Dedifferentiated amniotic fluid mesenchymal stem cell (primary cell): ENCODE data around the gene PDAP1.
A peak's percentile ranks its signal among the peaks of the same experiment; 100 is the strongest.

Experiments used
- DNase-seq: peaks from one replicate; pipeline ENCODE4 v3.0.0-alpha.2; 2016; ENCODE audit errors: extremely low spot score

Gene PDAP1

GRCh38 chr7:99424932-99425730 is 16.7 kb upstream of the PDAP1 start:
- no peak for DNase-seq

DNA sequence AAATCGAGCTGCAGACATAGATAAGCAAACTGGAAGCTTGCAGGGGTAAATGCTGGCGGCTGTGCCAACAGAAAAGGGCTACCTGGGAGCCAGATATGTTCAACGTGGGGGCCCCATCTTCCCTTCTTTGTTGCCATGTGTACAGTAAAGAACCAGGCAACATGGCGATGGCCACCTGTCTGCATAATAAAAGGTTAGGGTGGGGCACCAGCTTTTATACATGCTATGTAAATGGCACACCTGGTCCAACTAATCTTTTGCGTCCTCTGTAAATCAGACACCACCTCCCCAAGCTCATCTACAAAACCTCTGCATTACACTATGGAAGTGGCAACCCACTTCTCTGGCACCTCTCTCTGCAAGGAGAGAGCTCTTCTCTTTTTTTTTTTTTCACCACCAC is 14.2 kb upstream of the PDAP1 start:
- DNase-seq, result no peak

DNA sequence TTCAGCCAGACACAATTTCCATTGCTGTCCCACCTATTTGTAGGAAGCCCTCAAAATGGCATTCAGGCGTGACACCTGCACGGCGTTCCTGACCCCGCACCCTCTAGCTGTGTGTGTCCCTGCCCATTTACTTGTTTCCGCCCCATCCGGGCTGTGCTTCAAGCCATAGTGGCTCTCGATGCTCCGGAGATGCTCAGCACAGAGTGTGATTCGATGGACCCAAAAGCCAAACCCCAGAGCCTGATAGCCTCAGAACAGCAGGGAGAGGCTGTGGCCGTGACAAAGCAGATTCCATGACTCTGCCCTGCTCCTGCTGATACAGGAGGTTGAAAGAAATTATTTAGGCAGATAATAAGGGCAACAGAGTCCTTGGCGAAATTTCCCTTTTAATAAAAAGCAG is 13.8 kb upstream of the PDAP1 start:
- DNase-seq, result no peak

- no peak for DNase-seq
Observed at GRCh38 chr7:99420986-99421385, 12.6 kb upstream of the PDAP1 start.

DNA sequence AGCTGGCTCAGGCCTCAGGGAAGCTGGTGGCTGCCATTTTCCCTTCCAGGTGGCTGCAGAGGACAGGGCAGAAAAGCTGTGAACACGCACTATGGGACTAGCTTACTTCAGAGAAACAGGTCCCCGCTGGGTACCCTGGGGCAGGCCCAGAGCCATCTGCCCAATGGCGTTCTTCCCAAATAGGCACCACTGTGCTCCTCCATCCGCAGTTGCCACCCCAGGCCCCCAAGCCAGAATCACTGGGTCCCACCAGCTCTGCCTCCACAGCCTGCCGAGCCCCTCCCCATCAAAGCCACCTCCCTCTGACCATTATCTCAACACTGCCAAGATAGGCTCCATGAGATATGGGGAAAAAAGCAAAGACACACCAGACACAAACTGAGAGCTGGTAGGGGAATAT is 11.8 kb upstream of the PDAP1 start:
- no peak for DNase-seq

DNA sequence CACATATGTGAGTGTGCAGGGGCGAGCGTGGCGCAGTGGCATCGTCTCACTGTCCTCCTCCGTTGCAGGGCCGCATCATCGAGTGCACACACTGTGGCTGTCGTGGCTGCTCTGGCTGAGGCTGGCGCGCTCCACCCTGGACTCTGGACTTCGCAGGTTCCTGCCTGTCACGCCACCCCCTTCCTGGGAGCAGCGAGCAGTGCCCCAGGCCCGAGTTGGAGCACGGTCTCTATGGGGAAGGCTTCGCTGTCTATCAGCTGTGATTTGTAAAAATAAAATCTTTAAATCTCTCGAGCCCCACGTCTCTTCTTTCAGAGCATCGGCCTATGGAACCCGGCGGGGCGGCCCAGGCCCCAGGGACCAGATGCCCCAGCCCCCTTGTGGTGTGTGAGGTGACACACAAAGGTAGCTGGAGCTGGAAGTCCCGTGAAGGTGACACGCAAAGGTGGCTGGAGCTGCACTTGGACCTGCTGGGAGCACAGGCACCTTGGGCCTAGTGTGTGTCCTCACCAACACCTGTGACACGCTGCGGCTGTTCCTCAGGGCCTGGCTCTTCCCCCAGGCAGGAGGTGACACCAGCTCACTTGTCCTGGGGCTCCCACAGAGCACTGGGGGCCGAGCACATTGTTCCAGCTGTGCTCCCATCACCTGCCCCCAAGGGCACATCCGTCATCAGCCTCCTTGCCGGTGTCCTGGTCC is 11.1 kb upstream of the PDAP1 start:
- no peak for DNase-seq

DNA sequence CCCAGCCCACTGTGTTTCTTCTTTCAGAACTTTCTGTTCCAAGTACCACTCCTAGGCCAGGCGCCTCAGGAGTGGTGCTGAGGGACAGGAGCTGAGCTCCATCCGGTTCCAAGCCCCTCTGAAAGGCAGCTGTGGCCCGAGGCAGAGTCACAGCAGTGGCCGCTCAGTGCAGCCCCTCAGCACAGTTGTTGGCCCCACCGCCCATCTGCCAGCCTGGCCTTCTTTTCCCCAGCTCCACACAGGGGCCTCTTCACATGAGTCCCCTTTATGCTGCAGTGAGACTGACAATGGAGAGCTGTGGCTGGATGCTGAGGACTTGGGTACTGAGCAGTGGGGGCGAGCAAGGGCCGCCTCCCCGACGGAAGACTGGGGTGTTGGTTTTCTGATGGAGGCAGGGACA is 9.9 kb upstream of the PDAP1 start:
- DNase-seq, result no peak

GRCh38 chr7:99415513-99416127 is 7.2 kb upstream of the PDAP1 start:
- peak; percentile 46 for DNase-seq

DNA sequence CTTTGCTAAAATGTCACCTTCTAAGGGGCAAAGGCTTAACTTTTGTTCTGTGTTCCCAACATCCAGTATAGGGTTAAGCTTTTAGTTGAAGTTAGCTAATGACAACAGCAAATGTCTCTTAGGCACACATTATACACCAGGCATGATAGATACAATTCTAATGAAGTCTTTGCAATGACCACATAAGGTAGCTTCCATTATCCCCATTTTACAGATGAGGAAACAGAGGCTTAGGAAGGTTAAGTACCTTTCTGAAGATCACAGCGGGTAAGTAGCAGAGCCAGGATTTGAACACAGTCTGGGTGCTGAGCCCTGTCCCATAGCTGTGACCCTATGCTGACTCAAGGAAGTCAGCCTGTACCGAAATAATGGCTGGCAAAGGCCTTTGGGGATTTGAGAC is 2.2 kb upstream of the PDAP1 start:
- DNase-seq, result no peak

DNA sequence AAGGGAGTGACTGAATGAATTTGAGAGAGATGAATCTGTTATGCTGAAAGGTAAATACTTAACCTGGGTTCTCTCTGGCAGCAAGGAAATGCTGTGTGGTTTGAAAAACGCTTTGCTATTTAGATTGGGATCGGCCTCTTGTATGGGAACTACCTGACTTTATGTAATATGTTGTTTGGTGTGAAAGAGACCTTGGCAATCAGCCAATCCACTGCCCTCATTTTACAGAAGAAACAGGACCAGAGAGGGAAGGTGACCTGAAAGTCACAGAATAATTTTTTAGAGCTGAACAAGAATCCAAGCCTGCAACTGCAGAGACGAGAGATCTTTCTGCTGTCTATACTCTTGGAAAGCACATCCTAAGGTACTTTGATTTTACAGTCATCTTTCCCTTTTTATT is 1.4 kb upstream of the PDAP1 start:
- DNase-seq, result no peak

GRCh38 chr7:99409192-99409572 is 785 bp upstream of the PDAP1 start:
- DNase-seq, result no peak

GRCh38 chr7:99407872-99408378 is 472 bp downstream of the PDAP1 start:
- DNase-seq, result peak; percentile 79

GRCh38 chr7:99406557-99406956 is 1.8 kb downstream of the PDAP1 start:
- DNase-seq, result no peak

- DNase-seq, result no peak
Observed at GRCh38 chr7:99404977-99405320, 3.4 kb downstream of the PDAP1 start.

GRCh38 chr7:99404235-99404976 is 4.0 kb downstream of the PDAP1 start:
- no peak for DNase-seq

DNA sequence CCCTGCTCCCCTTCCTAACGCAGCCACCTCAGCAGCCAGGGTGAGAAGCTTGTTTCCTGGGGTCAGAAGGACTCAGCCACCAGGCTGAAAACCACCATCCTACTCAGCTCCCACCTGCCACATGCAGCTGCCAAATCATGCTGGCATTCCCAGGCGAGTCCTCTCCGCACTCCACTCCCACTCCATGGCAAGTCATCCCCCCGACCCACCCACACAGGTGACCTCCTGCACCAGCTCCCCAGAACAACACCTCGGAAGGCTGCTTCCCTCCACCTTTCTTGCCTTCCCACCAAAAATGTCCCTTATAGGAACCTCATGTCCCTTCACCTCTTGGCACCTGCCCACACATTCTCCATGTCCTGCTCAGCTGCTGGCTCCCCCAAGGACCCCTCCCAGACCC is 4.6 kb downstream of the PDAP1 start:
- no peak for DNase-seq

- no peak for DNase-seq
Observed at GRCh38 chr7:99402854-99403253, 5.5 kb downstream of the PDAP1 start.

GRCh38 chr7:99399597-99399996 is 8.8 kb downstream of the PDAP1 start:
- no peak for DNase-seq

DNA sequence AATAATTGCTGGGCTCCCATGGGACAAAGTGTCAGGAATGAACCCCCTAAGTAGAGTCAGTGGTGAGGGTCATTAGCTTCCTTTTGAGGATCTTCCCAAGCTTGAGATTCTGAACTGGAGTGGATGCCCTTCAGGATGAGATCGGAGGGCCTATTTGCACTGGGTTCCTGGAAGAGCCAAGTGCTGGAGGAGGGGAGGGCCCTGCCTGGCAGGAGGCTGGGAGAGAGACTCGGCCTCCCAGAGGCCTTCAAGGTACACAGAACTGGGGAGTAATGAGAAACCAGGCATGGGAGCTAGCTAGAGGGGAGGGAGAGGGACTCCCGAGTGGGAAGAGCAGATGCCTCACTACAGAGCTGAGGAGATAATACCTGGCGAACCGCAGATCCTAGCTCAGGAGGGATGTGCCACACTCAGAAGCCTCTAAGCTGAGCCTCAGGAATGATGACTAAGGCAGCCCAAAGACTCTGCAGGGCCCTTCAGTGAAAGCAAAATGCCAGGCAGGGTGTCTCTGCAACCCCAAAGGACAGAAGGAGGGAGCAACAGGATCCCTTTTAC is 9.4 kb downstream of the PDAP1 start:
- DNase-seq, result no peak

GRCh38 chr7:99397297-99397983 is 11.0 kb downstream of the PDAP1 start:
- DNase-seq, result no peak
